K562 (cell line): ENCODE data around the gene DTNA.

Experiments
- ATF6 ChIP-seq: sonication (generic); formaldehyde crosslinking; IDR thresholded peaks from 2 replicates; pipeline ENCODE4 v1.4.0; 2020; ENCODE audit warnings: mild to moderate bottlenecking, missing genetic modification reagents
- CTCF ChIP-seq, 3 experiments: IDR thresholded peaks in 2 of 3; conservative IDR thresholded peaks in 1 of 3; 2 replicates each; pipeline ENCODE4 v1.5.1; 2011 to 2012; ENCODE audit warnings: low read length in 3 of 3, mild to moderate bottlenecking in 3 of 3, control low read depth in 2 of 3, improper control_type of control experiment in 1 of 3, inconsistent platforms in 1 of 3, low read depth in 1 of 3, mixed read lengths in 1 of 3, moderate library complexity in 1 of 3; ENCODE audit not compliant: insufficient read depth in 2 of 3
- EZH2 ChIP-seq: IDR thresholded peaks from 2 replicates; pipeline ENCODE4 v1.6.1; 2012; ENCODE audit warnings: low read depth, mild to moderate bottlenecking, inconsistent platforms, low read length, borderline replicate concordance
- RAD21 ChIP-seq, 2 experiments: fragments of 250-450 bp in 1 of 2; fragments of 450-650 bp in 1 of 2; sonication (Bioruptor Pico) in 1 of 2; formaldehyde crosslinking in 1 of 2; IDR thresholded peaks in 1 of 2; conservative IDR thresholded peaks in 1 of 2; 2 replicates each; pipeline versions ENCODE4 v1.4.0 to v1.8.0; 2020 to 2022; ENCODE audit warnings: mild to moderate bottlenecking in 2 of 2, moderate library complexity in 1 of 2
- RBBP5 ChIP-seq: fragments of 200-600 bp; sonication (generic); IDR thresholded peaks from 2 replicates; pipeline ENCODE4 v1.6.1; 2012; ENCODE audit warnings: borderline replicate concordance, mild to moderate bottlenecking, low read length, control low read depth, inconsistent platforms; ENCODE audit not compliant: insufficient read depth, poor library complexity, severe bottlenecking
- SIN3A ChIP-seq, 2 experiments: fragments of 150-350 bp in 1 of 2; IDR thresholded peaks; 2 replicates each; pipeline ENCODE4 v1.6.1; 2011 to 2016; ENCODE audit warnings: borderline replicate concordance in 2 of 2, low read depth in 2 of 2, low read length in 2 of 2, mild to moderate bottlenecking in 2 of 2, moderate library complexity in 2 of 2; ENCODE audit not compliant: control insufficient read depth in 1 of 2
- STAT6 ChIP-seq: sonication (generic); formaldehyde crosslinking; IDR thresholded peaks from 2 replicates; pipeline ENCODE4 v1.8.1; 2023; ENCODE audit warnings: mild to moderate bottlenecking, missing genetic modification reagents
- TEAD1 ChIP-seq, 2 experiments: fragments of 450-650 bp in 1 of 2; sonication (generic) in 1 of 2; formaldehyde crosslinking; IDR thresholded peaks; 2 replicates each; pipeline versions ENCODE4 v1.4.0 to v1.8.0; 2020 to 2022; ENCODE audit warnings: mild to moderate bottlenecking in 2 of 2, missing genetic modification reagents in 1 of 2
- ZNF282 ChIP-seq: sonication (generic); formaldehyde crosslinking; IDR thresholded peaks from 2 replicates; pipeline ENCODE4 v1.8.1; 2023; ENCODE audit warnings: missing genetic modification reagents
- ZNF436 ChIP-seq: fragments of 250-450, 450-650 bp; sonication (Bioruptor Pico); formaldehyde crosslinking; IDR thresholded peaks from 2 replicates; pipeline ENCODE4 v1.7.0; 2020; ENCODE audit warnings: mild to moderate bottlenecking

- TF ChIP-seq TEAD1 (CRISPR knock-in tag; IDR thresholded peaks at IDR 0.05): no peak
- TF ChIP-seq ATF6: no peak
- TF ChIP-seq STAT6: no peak
- no peak for TF ChIP-seq ZNF282 (CRISPR knock-in tag)
- TF ChIP-seq ZNF436 (CRISPR knock-in tag): no peak
- no peak for TF ChIP-seq SIN3A (IDR thresholded peaks at IDR 0.05; ENCODE audit: borderline replicate concordance in 2 of 2, control insufficient read depth in 1 of 2, low read depth in 2 of 2, low read length in 2 of 2)
- TF ChIP-seq RBBP5: no peak
- TF ChIP-seq CTCF (IDR thresholded peaks at IDR 0.05 in 2 of 3, conservative IDR thresholded peaks at IDR 0.05 in 1 of 3; ENCODE audit: insufficient read depth in 2 of 3, low read depth in 1 of 3, low read length in 3 of 3): no peak
- TF ChIP-seq EZH2: no peak
- no peak for TF ChIP-seq RAD21 (CRISPR knock-in tag; conservative IDR thresholded peaks at IDR 0.05 in 1 of 2, IDR thresholded peaks at IDR 0.05 in 1 of 2)
These were observed 19.8 kb downstream of the DTNA start for GRCh38 chr18:34729740-34730355.
